Tongue (tissue), 2 donors: Measurements from ENCODE around the gene FUT3. TPM values are rescaled to one million over a fixed set of nuclear protein-coding genes. Genes with fewer than 3 reads are reported as not detected.

Experiments
- DNase-seq: peaks from one replicate; pipeline ENCODE4 v3.0.0-alpha.2; 2015
- total RNA-seq: library from RNA; depleted of rRNA; stranded (reverse); fragments of >200 nt; gene quantifications from one replicate; pipeline ENCODE4 v1.2.3, GENCODE V29; 2014

Gene FUT3
- total RNA-seq, 1 donor from 2014 or later, result 10.8 TPM

DNA sequence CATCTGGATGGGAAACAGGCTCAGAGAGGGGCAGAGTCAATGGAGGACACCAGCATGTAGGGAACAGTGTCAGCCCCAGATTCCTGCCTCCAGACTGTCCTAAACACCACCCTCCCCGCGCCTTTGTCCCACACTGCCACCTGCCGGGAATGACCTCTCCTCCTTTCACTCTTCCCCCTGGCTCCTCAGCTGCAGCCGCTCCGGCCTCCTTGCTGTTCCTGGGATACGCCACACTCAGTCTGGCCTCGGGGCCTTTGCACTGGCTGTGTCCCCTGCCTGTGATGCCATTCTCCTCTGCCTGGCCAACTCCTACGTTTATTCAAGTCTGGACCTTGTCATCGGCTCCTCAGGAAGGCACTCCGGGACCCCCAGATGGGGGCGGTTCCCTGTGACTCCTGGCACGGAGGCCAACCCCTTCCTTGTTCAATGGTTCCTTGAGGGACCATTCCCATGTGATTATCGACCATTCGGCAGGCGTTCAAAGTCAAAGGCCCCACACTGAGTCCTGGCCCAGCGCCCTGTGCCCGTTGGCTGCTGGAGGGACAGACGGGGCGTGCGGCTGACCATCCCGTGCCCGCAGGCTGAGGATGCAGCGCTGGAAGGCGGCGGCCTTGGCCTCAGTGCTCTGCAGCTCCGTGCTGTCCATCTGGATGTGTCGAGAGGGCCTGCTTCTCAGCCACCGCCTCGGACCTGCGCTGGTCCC lies 27.5 kb downstream of the FUT3 start:
- DNase-seq, result no peak

DNA sequence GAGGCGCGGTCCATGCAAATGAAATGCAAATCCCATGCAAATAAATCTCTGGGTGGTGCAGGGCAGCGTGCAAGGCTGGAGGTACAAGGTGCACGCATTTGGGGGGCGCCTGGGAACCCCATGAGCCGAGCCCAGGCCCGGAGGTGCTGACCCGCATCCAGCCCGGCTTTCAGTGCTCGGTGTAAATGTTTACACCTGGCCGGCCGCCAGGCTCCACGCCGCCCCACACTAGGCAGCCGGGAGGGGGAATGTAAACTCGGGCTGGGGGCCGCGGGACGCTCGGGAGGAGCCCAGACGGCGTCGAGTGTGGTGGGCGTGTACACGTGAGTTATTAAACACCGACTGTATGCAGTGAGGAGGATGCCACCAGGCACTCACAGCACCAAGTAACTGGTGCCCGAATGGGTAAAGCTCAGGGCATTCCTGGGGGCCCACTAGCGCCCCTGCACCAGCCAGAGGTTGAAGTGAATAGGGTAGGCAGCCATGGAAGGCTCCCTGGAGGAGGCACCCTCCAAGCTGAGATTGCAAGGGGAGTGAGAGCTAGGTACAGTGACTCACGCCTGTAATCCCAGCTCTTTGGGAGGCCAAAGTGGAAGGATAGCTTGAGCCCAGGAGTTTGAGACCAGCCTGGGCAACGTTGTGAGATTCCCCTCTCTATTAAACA lies 28.9 kb downstream of the FUT3 start:
- no peak for DNase-seq

GRCh38 chr19:5821521-5822180 lies 29.6 kb downstream of the FUT3 start:
- no peak for DNase-seq

DNA sequence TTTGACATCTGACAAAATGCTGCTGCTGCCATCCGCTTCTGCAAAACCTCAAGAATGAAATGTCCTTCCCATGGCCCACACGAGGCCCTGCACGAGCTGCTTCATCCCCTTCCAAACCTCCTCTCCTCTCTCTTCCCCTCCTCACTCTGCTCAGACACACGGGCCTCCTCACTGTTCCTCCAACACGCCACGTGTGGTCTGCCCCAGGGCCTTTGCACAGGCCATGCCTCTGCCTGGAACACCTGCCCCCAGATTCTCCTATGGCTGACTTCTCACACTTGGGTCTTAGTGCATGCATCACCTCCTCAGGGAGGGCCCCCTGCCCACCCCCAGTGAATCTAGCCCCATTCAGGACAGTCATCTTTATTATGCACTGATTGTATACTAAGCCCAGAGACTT lies 30.5 kb downstream of the FUT3 start:
- no peak for DNase-seq

GRCh38 chr19:5818594-5818993 lies 32.7 kb downstream of the FUT3 start:
- no peak for DNase-seq

GRCh38 chr19:5817218-5817617 lies 34.0 kb downstream of the FUT3 start:
- DNase-seq, result no peak

DNA sequence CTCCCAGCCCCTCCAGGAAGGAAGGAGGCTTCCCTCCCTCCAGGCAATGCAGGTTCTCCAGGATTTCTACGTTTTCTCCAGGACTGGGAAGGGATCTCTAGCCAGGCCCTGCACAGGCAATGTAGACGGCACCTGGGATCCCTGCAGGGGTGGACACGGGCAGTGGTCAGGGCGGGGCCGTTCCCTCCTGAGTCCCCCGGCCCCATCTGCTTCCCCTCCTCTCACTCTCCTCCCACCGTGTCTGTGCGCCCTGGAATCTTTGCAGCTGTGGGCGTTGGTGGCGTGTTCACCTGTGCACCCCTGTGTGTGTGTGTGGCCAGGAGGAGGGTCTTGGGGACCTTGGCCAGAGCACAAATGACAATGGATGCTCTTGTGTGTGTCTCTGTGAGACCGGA lies 36.4 kb downstream of the FUT3 start:
- DNase-seq, result no peak

DNA sequence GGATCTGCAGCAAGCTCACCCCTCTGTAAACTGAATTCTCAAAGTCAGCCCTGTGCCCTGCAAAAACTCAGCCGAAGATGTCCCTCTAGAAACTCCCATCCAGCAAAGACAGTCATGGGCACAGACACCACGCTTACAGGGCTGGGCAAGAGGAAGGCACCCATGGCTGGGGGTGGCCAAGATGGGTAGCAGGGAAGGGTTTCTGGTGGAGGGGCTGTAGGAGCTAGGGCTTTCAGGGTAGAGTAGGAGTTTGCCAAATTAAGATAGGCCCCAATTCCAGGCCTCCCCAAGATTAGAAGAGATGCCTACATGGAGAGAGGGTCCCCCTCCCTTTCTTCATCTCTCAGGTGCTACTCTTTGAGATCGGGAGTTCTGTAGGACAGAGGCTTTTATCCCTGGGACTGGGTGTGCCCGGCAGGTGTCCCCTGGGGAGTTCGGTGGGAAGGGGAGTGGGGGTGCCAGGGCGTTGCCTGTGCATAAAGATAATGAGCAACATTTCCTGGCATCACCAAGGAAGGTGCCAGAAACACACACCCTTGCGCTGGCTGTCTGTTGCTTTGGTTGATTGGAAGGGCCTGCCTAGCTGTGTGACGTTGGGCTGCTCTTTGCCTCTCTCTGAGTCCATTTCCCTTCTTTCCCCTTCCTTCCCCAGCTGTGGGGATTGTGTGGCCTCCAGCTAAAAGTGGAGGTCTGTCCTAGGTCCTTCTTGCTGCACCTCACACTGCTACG lies 37.0 kb downstream of the FUT3 start:
- no peak for DNase-seq

- no peak for DNase-seq
Measured at GRCh38 chr19:5811117-5811516, 40.1 kb downstream of the FUT3 start.

DNA sequence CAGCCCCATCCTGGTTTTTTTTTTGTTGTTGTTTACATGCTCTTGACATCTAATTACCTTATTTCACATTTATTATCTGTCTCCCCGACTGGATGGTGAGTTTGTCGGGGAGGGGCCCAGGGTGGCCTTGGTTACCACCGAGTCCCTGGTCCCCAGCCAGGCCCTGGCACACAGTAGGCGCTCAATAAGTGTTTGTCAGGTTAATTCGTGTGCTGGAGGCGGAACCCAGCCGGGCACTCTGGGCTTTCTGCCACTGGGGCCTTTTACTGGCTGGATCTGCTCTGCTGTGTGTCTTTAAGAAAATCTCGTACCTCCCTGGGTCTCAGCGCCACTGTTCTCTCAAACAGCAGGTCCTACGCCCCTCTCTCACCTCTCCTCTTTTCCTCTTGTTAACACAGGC lies 41.8 kb downstream of the FUT3 start:
- DNase-seq, result no peak

DNA sequence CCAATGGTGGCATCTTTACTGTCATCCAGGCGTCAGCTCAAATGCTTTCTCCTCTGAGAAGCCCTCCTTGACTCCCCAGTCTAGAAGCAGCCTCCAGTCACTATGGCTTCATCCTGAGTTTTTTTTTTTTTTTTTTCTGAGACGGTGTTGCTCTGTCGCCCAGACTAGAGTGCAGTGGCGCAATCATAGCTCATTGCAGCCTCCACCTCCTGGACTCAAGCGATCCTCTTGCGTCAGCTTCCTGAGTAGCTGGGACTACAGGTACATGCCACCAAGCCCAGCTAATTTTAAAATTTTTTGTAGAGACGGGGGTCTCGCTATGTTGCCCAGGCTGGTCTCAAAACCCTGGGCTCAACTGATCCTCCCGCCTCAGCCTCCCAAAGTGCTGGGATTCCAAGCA lies 42.2 kb downstream of the FUT3 start:
- no peak for DNase-seq

DNA sequence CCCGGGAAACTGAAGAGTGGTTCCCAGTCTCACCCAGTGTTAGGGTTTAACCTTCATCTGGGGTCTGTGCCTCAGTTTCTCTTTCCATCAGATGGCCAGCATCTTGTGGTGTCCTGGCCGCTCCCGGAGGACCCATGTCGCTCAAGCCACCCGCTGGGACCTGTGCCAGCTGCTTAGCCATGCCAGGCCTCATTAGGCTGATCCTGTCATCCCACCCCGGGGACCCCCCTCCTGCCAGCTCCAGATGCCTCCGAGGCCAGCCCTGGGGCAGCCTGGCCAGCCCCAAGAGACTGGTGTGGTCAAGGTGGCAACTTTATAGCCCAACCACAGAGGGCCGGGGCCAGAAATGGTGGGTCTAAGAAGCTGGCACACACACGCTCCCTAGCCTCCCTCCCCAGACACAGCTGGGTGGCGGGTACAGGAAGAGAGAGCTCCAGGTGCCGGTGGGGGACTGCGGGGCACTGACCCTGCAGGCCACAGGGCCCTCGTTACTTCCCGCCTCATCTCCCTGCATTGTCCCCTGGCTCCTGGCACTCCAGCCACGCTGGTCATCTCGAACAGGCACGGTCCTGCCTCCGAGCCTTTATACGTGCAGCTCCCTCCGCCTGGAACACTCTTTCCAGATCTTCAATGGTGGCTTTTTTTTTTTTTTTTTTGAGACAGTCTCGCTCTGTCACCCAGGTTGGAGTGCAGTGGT lies 43.0 kb downstream of the FUT3 start:
- no peak for DNase-seq

DNA sequence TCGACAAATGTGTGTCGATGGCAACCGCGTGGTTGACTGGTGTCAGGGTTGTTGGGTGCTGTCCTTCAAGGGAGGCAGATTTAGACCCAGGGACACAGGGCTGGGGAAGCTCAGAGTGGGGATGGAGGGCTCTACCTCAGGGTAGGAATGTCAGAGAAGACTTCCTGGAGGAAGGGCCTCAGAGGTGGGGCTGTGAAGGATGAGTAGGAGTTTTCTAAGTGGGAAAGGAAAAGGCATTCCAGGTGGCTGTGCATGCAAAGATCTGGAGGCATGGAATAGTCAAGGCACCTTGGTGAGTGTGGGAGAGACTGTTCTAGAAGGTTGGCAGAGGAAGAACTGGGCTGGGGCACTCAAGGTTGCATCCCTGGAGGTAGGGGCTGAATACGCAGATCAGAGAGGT lies 44.3 kb downstream of the FUT3 start:
- DNase-seq, result no peak

DNA sequence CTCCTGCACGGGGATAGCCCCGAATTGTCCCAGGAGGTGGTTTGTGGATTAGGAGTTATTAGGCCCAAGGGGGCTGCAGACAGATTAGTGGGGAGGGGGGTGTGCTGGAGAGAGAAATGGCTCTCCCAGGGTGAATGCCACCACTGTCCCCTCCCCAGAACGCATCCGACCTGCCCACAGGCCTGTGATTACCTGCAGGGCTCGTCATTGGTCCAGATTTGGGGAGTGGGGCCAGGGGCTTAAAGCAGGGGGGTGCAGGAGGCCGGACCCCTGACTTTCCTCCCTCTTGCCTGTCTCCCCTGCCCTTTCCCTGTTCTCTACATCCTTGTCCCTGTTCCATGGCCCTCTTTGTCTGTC lies 45.1 kb downstream of the FUT3 start:
- DNase-seq, result no peak

DNA sequence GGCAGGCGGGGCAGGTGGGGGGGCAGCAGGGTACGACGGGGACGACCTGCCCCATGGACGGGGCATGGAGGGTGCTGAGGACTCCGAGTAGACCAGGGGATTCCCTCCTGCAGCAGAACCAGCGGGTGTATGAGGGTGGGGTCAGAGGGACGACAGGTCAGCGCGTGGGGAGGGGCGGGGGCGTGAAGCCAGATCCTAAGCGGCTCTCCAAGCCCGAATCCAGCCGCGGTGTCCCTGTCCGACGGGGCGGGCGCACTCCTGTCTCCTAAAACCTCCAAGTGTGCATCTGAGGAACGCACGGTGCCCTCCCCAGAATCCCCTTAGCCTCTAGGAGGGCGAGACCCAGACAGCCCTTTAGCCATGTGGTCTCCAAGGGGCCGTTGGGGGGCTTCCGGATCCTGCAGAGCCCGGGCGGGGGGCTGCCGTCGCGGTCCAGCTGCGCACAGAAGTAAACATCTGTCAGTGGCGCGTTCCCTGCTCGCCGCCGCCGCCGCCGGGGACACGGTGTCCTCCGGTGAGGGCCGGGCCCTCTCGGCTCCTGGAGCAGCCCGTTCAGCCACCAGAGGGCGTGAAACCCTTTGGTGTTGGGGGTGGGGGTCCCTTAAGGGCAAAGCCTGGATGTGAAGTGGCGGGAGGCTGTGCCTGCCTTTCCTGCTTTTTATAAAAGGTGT lies 45.7 kb downstream of the FUT3 start:
- DNase-seq, result peak; percentile 80

DNA sequence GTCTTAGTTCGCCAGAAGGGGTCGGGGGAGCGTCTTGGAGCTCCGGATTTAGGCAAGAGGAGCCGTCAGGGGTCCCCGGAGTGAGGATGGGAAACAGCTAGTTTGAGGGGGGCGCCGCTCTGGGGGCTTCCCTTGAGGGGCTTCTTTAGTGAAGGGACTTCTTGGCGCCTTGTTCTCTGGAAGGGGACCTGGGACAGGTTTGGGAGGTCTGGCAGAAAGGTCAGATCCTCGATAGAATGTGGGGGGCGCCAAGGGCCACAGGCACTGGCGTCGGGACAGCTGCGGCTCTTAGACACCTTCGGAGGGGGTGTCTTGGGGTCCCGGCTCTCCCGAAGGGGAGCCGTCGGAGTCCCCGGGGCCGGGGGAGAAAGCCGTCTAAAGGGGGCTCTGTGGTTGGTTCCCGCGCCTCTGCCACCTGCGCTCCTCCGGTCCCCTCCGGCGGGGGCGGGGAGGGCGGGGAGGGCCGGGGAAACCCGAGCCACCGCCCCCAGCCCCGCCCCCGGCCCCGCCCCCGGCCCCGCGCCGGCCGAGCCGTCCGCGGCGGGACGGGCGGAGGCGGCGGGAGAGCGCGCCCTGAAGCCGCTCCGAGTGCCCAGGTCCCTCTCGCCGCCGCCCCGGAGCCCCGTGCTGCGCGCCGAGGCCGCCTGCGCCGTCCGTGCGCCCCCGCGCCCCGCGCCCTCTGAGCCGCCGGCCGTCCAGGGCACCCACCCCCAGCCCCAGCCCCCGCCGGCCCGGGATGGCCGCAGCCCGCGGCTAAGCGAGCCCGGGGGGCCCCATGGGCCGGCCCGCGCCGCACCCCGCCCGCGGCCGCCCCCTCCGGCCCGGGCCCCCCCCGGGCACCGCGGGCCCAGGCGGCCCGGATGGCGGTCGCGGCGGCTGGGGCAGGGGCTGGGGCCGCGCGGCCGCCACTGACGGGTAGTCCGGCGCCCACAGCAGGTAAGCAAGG lies 46.5 kb downstream of the FUT3 start, which contains the start of gene NRTN:
TSS of gene NRTN (plus strand) at position 552 of the 946 bp plus-strand sequence. CDS start 19,099 bp downstream, outside the sequence.
- DNase-seq, result peak; percentile 53

DNA sequence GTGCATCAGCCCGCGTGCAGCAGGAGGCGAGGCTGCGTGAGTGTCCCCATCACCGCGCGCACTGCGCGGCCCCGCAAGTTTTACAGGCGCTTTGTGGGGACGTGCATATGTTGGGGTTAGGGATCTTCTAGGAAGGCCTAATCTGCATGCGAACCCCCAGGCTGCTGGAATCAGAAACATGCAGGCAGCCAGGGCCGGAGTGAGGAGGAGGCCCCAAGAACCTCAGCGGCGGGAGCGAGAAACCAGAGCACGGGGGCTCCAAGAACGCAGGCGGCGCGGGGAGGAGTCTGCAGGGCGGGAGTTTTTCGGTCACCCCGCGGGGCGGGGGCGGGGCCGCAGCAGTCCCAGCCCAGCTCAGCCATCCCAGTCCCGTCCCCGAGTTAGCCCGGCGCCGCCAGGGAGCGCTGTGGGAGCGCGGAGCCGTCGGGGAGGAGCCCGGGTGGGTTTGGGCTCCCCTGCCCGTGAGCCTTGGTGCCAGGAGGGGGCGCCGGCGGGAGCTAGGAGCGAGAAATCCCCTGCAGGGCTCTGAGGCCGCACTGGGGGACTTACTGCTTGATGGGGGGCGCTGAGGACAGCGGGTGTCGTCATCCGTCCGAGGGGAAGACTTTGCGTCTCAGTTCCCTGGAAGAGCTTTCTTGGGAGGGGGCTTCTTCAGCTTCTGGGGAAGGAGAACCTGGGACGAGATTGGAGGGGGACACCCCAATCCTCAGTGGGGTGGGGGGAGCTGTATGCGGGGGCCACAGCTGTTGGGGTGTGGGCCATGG lies 47.3 kb downstream of the FUT3 start:
- DNase-seq, result peak; percentile 95

- no peak for DNase-seq
Measured at GRCh38 chr19:5803441-5803751, 47.9 kb downstream of the FUT3 start.

GRCh38 chr19:5801796-5802619 lies 49.2 kb downstream of the FUT3 start:
- DNase-seq, result peak; percentile 73
